Activated CD4-positive, alpha-beta T cell treated with anti-CD3 and anti-CD28 coated beads for 4 hours (primary cell): Measurements from ENCODE around the gene LCN1.

Experiments used
- DNase-seq, 2 donors: peaks; one replicate each; pipeline ENCODE4 v3.0.0-alpha.2; 2020

LCN1 gene

GRCh38 chr9:135489188-135489906, 31.9 kb upstream of the LCN1 start:
- DNase-seq: no peak

- no peak for DNase-seq
Observed at GRCh38 chr9:135490166-135490870, 30.9 kb upstream of the LCN1 start.

GRCh38 chr9:135490980-135491464, 30.2 kb upstream of the LCN1 start:
- no peak for DNase-seq

GRCh38 chr9:135491764-135492163, 29.5 kb upstream of the LCN1 start:
- DNase-seq: no peak

- DNase-seq: no peak
Observed at GRCh38 chr9:135492886-135493669, 28.2 kb upstream of the LCN1 start.

GRCh38 chr9:135494791-135495559, 26.3 kb upstream of the LCN1 start:
- no peak for DNase-seq

- no peak for DNase-seq
Observed at GRCh38 chr9:135498381-135499126, 22.7 kb upstream of the LCN1 start.

GRCh38 chr9:135499326-135500070, 21.7 kb upstream of the LCN1 start:
- peak; percentile 90 to 93 for DNase-seq

- DNase-seq: no peak
Observed at GRCh38 chr9:135500071-135500524, 21.1 kb upstream of the LCN1 start.

- DNase-seq: peak; percentile 77 to 81
Observed at GRCh38 chr9:135500525-135501260, 20.5 kb upstream of the LCN1 start, which contains the start of gene MRPS2. Gene MRPS2, plus strand, starts transcription at chr9:135500682. Its CDS starts 29 bp downstream, at chr9:135500711.

GRCh38 chr9:135501261-135502167, 19.7 kb upstream of the LCN1 start:
- no peak for DNase-seq

- DNase-seq: no peak
Observed at GRCh38 chr9:135502168-135502872, 18.9 kb upstream of the LCN1 start.

- no peak for DNase-seq
Observed at GRCh38 chr9:135502873-135503321, 18.3 kb upstream of the LCN1 start.

GRCh38 chr9:135503371-135504261, 17.6 kb upstream of the LCN1 start:
- no peak for DNase-seq

- DNase-seq: peak; percentile 55 to 60
Observed at GRCh38 chr9:135504262-135505243, 16.7 kb upstream of the LCN1 start.
